ENCODE data around the gene MACROD2. TPM values are rescaled to one million over a fixed set of nuclear protein-coding genes. Genes with fewer than 3 reads are reported as not detected.

The MACROD2 gene
- total RNA-seq, 2 donors from 2014 or later = 8.0 to 19.4 TPM

- Histone ChIP-seq H3K9me3 (no peaks in the 10 kb centered on the region), H3K4me3 (no peak overlapping the region), H3K36me3 (no peaks in the 10 kb centered on the region), H3K4me1 (replicated peaks) (no peaks in the 10 kb centered on the region), H3K27me3 (replicated peaks; ENCODE audit: insufficient read depth) (no peaks in the 10 kb centered on the region), H3K27ac (no peak overlapping the region)
- intact Hi-C loops (cut with DNase I) = no loop called here
- TF ChIP-seq CTCF (IDR thresholded peaks at IDR 0.05) (no peak), POLR2AphosphoS5 (IDR thresholded peaks at IDR 0.05) (no peak)
- DNase-seq (ENCODE audit: low spot score) = no peak
- WGBS = 61% methylated on average over 1 of the region's 1 CpG
Observed at GRCh38 chr20:16051968-16052367, 2056.7 kb downstream of the MACROD2 start.

DNA sequence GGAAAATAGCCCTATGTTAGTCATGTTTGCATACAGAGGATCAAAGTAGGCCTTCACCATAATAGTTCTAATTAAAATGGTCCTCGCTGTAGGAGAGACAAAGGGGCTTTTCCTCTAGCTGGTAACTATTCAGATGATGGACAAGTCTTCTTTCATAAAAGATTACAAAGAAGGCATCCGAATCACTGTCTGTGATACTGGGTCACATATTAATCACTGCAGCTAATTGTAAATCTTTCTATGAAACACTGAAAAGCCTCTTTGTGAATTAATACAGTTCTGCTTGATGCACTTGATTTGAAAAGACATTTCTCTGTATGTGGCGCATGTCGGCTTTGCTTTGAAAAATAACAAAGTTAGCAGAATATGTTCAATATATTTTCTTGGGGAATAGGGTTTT, 2057.1 kb downstream of the MACROD2 start:
- Histone ChIP-seq H3K27me3 (replicated peaks; ENCODE audit: insufficient read depth) (no peaks in the 10 kb centered on the region), H3K9me3 (no peaks in the 10 kb centered on the region), H3K4me1 (replicated peaks) (no peaks in the 10 kb centered on the region), H3K36me3 (no peaks in the 10 kb centered on the region), H3K4me3 (no peak overlapping the region), H3K27ac (no peak overlapping the region)
- 70% methylated on average over 4 of the region's 4 CpGs for WGBS
- intact Hi-C loops (cut with DNase I) = no loop called here
- DNase-seq (ENCODE audit: low spot score) = no peak
- TF ChIP-seq POLR2AphosphoS5 (IDR thresholded peaks at IDR 0.05) (no peak), POLR2A (IDR thresholded peaks at IDR 0.05) (no peak), CTCF (IDR thresholded peaks at IDR 0.05) (no peak)

DNA sequence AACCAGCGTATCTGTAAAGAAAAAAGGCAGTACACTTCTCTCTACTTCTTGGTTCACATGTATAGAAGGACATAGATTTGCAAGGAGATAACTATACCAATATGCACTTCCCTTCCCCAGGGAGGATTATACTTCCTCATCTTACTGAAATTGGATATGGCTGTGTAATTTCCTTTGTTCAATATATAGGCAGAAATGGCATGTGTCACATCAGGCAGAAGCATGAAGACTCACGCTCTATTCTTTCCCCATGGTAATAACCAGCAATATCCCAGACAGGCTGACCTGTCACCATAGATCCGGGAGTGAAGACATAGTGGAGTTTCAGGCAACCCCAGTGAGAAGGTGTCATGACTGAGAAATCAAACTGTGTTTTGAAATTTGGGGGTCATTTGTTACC, 2059.7 kb downstream of the MACROD2 start:
- H3K27ac ChIP-seq = no peak overlapping the region
- WGBS = 95% methylated on average over 3 of the region's 3 CpGs
- H3K4me3 ChIP-seq = no peak overlapping the region
- TF ChIP-seq POLR2AphosphoS5 (IDR thresholded peaks at IDR 0.05) (no peak), CTCF (IDR thresholded peaks at IDR 0.05) (no peak), POLR2A (IDR thresholded peaks at IDR 0.05) (no peak)
- no peak for DNase-seq (ENCODE audit: low spot score)
- no peaks in the 10 kb centered on the region for H3K4me1 ChIP-seq (replicated peaks)
- intact Hi-C loops (cut with DNase I) = no loop called here
- no peaks in the 10 kb centered on the region for H3K9me3 ChIP-seq
- H3K27me3 ChIP-seq (replicated peaks; ENCODE audit: insufficient read depth) = no peaks in the 10 kb centered on the region
- no peaks in the 10 kb centered on the region for H3K36me3 ChIP-seq

- DNase-seq (ENCODE audit: low spot score) = no peak
- Histone ChIP-seq H3K36me3 (no peaks in the 10 kb centered on the region), H3K4me3 (no peak overlapping the region), H3K27me3 (replicated peaks; ENCODE audit: insufficient read depth) (no peaks in the 10 kb centered on the region), H3K27ac (no peak overlapping the region), H3K9me3 (no peaks in the 10 kb centered on the region), H3K4me1 (replicated peaks) (no peaks in the 10 kb centered on the region)
- intact Hi-C loops (cut with DNase I) = no loop called here
- TF ChIP-seq CTCF (IDR thresholded peaks at IDR 0.05) (no peak), POLR2AphosphoS5 (IDR thresholded peaks at IDR 0.05) (no peak), POLR2A (IDR thresholded peaks at IDR 0.05) (no peak)
- WGBS = 87% methylated on average over 3 of the region's 3 CpGs
Observed at GRCh38 chr20:16057651-16058050, 2062.3 kb downstream of the MACROD2 start.

DNA sequence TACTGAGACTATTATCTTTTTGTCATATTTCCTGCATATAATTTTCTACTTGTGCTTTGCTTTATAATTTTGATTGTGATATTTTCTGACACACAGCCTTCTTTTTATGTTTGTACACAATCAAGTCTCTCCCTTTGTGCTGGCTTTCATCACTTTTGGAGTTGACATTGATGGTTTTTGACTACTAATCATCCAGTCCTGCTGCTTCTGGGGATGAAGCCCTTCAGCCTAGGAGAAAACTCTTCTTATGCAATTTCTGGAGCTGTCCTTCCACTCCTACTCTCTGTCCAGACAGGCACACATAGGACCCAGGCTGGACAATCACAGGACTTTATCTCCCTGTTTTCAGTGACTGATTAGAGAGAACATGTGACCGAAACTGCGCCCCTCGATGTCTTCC, 2063.0 kb downstream of the MACROD2 start:
- 97% methylated on average over 3 of the region's 3 CpGs for WGBS
- no peak overlapping the region for H3K4me3 ChIP-seq
- intact Hi-C loops (cut with DNase I) = no loop called here
- H3K27me3 ChIP-seq (replicated peaks; ENCODE audit: insufficient read depth) = no peaks in the 10 kb centered on the region
- no peaks in the 10 kb centered on the region for H3K4me1 ChIP-seq (replicated peaks)
- no peaks in the 10 kb centered on the region for H3K9me3 ChIP-seq
- no peaks in the 10 kb centered on the region for H3K36me3 ChIP-seq
- TF ChIP-seq POLR2AphosphoS5 (IDR thresholded peaks at IDR 0.05) = no peak
- no peak for TF ChIP-seq CTCF (IDR thresholded peaks at IDR 0.05)
- TF ChIP-seq POLR2A (IDR thresholded peaks at IDR 0.05) = no peak
- DNase-seq (ENCODE audit: low spot score) = no peak
- no peak overlapping the region for H3K27ac ChIP-seq
